GF-D8 (cell line): ENCODE results near the gene ACTL8.

Source experiments
- DNase-seq: peaks from one replicate; lab custom pipeline; 2025; lab: John Stamatoyannopoulos, UW

Gene ACTL8

GRCh38 chr1:17875882-17876280 is 120.7 kb downstream of the ACTL8 start:
- no peak for DNase-seq
